PC-9 (cell line): ENCODE measurements around the gene SETBP1. TPM values are rescaled to one million over a fixed set of nuclear protein-coding genes. Genes with fewer than 3 reads are reported as not detected.

Experiments used
- BruUV-seq: library from RNA; stranded (reverse); fragments of 400-500 nt; replicated peaks from 2 replicates; lab custom pipeline; 2021; lab: Mats Ljungman, UMichigan
- CTCF ChIA-PET: fragments of 300-600 bp; sonication (Branson Sonifier 250); formaldehyde crosslinking; loops from one replicate; lab custom pipeline; 2022; ENCODE audit warnings: antibody characterized with exemption; lab: Charles Lee
- POLR2A ChIA-PET: fragments of 300-600 bp; sonication (Branson Sonifier 250); formaldehyde crosslinking; loops from one replicate; lab custom pipeline; 2022; ENCODE audit warnings: antibody characterized with exemption; ENCODE audit not compliant: unreplicated experiment; lab: Charles Lee
- DNase-seq, 2 experiments: peaks; one replicate each; pipeline versions ENCODE4 v3.0.0 to v3.0.0-alpha.2; 2015 to 2022; ENCODE audit warnings: mixed read lengths in 1 of 2
- H2AFZ ChIP-seq: fragments of 200-600 bp; sonication (generic); 2 replicates; pipeline ENCODE4 v1.8.1; 2017; ENCODE audit warnings: antibody characterized with exemption
- H3F3A ChIP-seq: fragments of 200-600 bp; sonication (generic); 2 replicates; pipeline ENCODE4 v1.8.1; 2017; ENCODE audit warnings: antibody characterized with exemption, mild to moderate bottlenecking, low read depth; ENCODE audit not compliant: insufficient read depth
- H3K27ac ChIP-seq: fragments of 200-600 bp; sonication (generic); 2 replicates; pipeline ENCODE4 v1.6.1; 2016; ENCODE audit warnings: mixed run types
- H3K27me3 ChIP-seq: fragments of 200-600 bp; sonication (generic); 2 replicates; pipeline ENCODE4 v1.6.1; 2016; ENCODE audit warnings: low read depth, mixed run types; ENCODE audit not compliant: insufficient read depth
- H3K36me3 ChIP-seq: fragments of 200-600 bp; sonication (generic); 2 replicates; pipeline ENCODE4 v1.6.1; 2016; ENCODE audit warnings: low read depth, mixed run types
- H3K4me1 ChIP-seq: fragments of 200-600 bp; sonication (generic); replicated peaks from 2 replicates; pipeline ENCODE4 v1.6.1; 2016; ENCODE audit warnings: mixed run types; ENCODE audit not compliant: insufficient read depth
- H3K4me2 ChIP-seq: fragments of 200-600 bp; sonication (generic); 2 replicates; pipeline ENCODE4 v1.6.1; 2017; ENCODE audit warnings: mixed run types
- H3K4me3 ChIP-seq: fragments of 200-600 bp; sonication (generic); 2 replicates; pipeline ENCODE4 v1.6.1; 2016; ENCODE audit warnings: mixed run types
- H3K79me2 ChIP-seq: fragments of 200-600 bp; sonication (generic); 2 replicates; pipeline ENCODE4 v1.6.1; 2017; ENCODE audit warnings: low read depth, mixed run types
- H3K9me2 ChIP-seq: fragments of 200-600 bp; sonication (generic); 2 replicates; pipeline ENCODE4 v1.8.1; 2017; ENCODE audit warnings: mild to moderate bottlenecking; ENCODE audit not compliant: insufficient read depth
- H3K9me3 ChIP-seq: fragments of 200-600 bp; sonication (generic); 2 replicates; pipeline ENCODE4 v1.8.1; 2016; ENCODE audit warnings: low read depth; ENCODE audit not compliant: insufficient read depth
- H4K20me1 ChIP-seq: fragments of 200-600 bp; sonication (generic); 2 replicates; pipeline ENCODE4 v1.8.1; 2017; ENCODE audit not compliant: insufficient read depth
- CTCF ChIP-seq: fragments of 200-600 bp; sonication (generic); conservative IDR thresholded peaks from 2 replicates; pipeline ENCODE4 v1.6.1; 2017; ENCODE audit warnings: mixed run types, antibody characterized with exemption, mild to moderate bottlenecking, moderate library complexity
- EZH2 ChIP-seq: fragments of 200-600 bp; sonication (generic); IDR thresholded peaks from 2 replicates; pipeline ENCODE4 v1.8.0; 2017; ENCODE audit warnings: antibody characterized with exemption, low read depth
- intact Hi-C: fragments of 100-400 bp; cut with micrococcal nuclease; formaldehyde crosslinking; loops from one replicate; pipeline ENCODE4 v1.10.0; 2022; ENCODE audit not compliant: unreplicated experiment
- total RNA-seq: library from RNA; stranded (reverse); gene quantifications from 2 replicates; pipeline ENCODE4 v1.2.3, GENCODE V29; 2021

The SETBP1 gene
- total RNA-seq, 1 experiment from 2014 or later = 9.0 TPM

GRCh38 chr18:45102126-45102525 is 421.4 kb downstream of the SETBP1 start:
- Histone ChIP-seq H3K9me3 (no peaks in the 10 kb centered on the region), H3K9me2 (no peaks in the 10 kb centered on the region), H4K20me1 (no peaks in the 10 kb centered on the region), H3K4me2 (no peak overlapping the region), H3K36me3 (no peaks in the 10 kb centered on the region), H3K27me3 (no peaks in the 10 kb centered on the region), H3K4me3 (no peak overlapping the region), H3K4me1 (no peaks in the 10 kb centered on the region), H3K27ac (no peak overlapping the region), H3K79me2 (no peaks in the 10 kb centered on the region), H3F3A (no peaks in the 10 kb centered on the region), H2AFZ (no peak overlapping the region)
- no TSS peak for BruUV-seq
- ChIA-PET CTCF (no interaction called here), POLR2A (no interaction called here)
- TF ChIP-seq CTCF (no peak), EZH2 (no peak)
- no peak for DNase-seq
- intact Hi-C loops = no loop called here

- intact Hi-C loops = no loop called here
- no TSS peak for BruUV-seq
- Histone ChIP-seq H3K27me3 (no peaks in the 10 kb centered on the region), H3K79me2 (no peaks in the 10 kb centered on the region), H3K4me1 (no peaks in the 10 kb centered on the region), H3K9me2 (no peaks in the 10 kb centered on the region), H3K9me3 (no peaks in the 10 kb centered on the region), H3K36me3 (no peaks in the 10 kb centered on the region), H4K20me1 (no peaks in the 10 kb centered on the region), H2AFZ (no peak overlapping the region), H3K4me2 (no peak overlapping the region), H3K4me3 (no peak overlapping the region), H3F3A (no peaks in the 10 kb centered on the region), H3K27ac (no peak overlapping the region)
- ChIA-PET CTCF (no interaction called here), POLR2A (no interaction called here)
- DNase-seq = no peak
- TF ChIP-seq CTCF (no peak), EZH2 (no peak)
Observed at GRCh38 chr18:45102863-45103262, 422.2 kb downstream of the SETBP1 start.

- H3K27me3 ChIP-seq = no peaks in the 10 kb centered on the region
- DNase-seq = no peak
- no peaks in the 10 kb centered on the region for H4K20me1 ChIP-seq
- TF ChIP-seq EZH2 (no peak), CTCF (no peak)
- H3F3A ChIP-seq = no peaks in the 10 kb centered on the region
- intact Hi-C loops = no loop called here
- no peaks in the 10 kb centered on the region for H3K9me3 ChIP-seq
- H3K27ac ChIP-seq = no peak overlapping the region
- no peaks in the 10 kb centered on the region for H3K36me3 ChIP-seq
- no TSS peak for BruUV-seq
- ChIA-PET POLR2A (no interaction called here), CTCF (no interaction called here)
- H3K4me2 ChIP-seq = no peak overlapping the region
- no peaks in the 10 kb centered on the region for H3K9me2 ChIP-seq
- no peak overlapping the region for H2AFZ ChIP-seq
- H3K4me3 ChIP-seq = no peak overlapping the region
- no peaks in the 10 kb centered on the region for H3K4me1 ChIP-seq
- H3K79me2 ChIP-seq = no peaks in the 10 kb centered on the region
Observed at GRCh38 chr18:45103319-45104048, 422.8 kb downstream of the SETBP1 start.
